Adrenal gland (tissue), 5 donors: ENCODE data around the gene NOP16.

Source experiments
- POLR2A ChIP-seq, 2 donors: fragments of 450-650 bp; IDR thresholded peaks; one replicate each; pipeline ENCODE4 v1.6.1; 2017; ENCODE audit warnings: antibody characterized with exemption in 2 of 2, mild to moderate bottlenecking in 2 of 2, moderate library complexity in 1 of 2
- TF ChIP-seq, protein P1 (sequence below), 6 experiments: fragments of 450-650 bp in 4 of 6; fragments of 200-600 bp in 2 of 6; sonication (generic) in 1 of 6; IDR thresholded peaks; 1 replicate in 5 of 6; 2 replicates in 1 of 6; pipeline versions ENCODE4 v1.5.1 to v1.8.0; 2016 to 2021; ENCODE audit warnings: antibody characterized with exemption in 6 of 6, mild to moderate bottlenecking in 2 of 6, moderate library complexity in 1 of 6
- donor health status: DM: no; HTN: no; CAD: no.

DNA sequence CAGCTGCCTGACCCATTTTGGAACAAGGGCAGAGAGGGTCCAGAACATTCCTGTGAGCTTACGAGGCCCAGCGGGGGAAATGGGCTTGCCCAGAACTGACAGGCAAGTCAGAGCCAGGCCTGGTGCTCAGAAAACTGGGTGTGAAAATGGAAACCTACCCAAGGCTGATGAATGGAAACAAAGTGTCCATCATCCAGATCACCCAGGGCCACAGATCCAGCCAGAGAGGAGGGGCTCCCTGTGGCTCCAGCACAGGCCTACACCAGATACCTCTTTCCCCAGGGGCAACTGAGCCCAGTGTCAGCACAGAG lies 24.8 kb upstream of the NOP16 start:
- TF ChIP-seq POLR2A (IDR thresholded peaks at IDR 0.05) = no peak
- TF ChIP-seq, protein P1, sequence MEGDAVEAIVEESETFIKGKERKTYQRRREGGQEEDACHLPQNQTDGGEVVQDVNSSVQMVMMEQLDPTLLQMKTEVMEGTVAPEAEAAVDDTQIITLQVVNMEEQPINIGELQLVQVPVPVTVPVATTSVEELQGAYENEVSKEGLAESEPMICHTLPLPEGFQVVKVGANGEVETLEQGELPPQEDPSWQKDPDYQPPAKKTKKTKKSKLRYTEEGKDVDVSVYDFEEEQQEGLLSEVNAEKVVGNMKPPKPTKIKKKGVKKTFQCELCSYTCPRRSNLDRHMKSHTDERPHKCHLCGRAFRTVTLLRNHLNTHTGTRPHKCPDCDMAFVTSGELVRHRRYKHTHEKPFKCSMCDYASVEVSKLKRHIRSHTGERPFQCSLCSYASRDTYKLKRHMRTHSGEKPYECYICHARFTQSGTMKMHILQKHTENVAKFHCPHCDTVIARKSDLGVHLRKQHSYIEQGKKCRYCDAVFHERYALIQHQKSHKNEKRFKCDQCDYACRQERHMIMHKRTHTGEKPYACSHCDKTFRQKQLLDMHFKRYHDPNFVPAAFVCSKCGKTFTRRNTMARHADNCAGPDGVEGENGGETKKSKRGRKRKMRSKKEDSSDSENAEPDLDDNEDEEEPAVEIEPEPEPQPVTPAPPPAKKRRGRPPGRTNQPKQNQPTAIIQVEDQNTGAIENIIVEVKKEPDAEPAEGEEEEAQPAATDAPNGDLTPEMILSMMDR (IDR thresholded peaks at IDR 0.05) = no peak
